ENCODE data around the gene TACR1. TPM values are rescaled to one million over a fixed set of nuclear protein-coding genes. Genes with fewer than 3 reads are reported as not detected.

TACR1 gene
- total RNA-seq, 1 experiment from 2014 or later = not detected

DNA sequence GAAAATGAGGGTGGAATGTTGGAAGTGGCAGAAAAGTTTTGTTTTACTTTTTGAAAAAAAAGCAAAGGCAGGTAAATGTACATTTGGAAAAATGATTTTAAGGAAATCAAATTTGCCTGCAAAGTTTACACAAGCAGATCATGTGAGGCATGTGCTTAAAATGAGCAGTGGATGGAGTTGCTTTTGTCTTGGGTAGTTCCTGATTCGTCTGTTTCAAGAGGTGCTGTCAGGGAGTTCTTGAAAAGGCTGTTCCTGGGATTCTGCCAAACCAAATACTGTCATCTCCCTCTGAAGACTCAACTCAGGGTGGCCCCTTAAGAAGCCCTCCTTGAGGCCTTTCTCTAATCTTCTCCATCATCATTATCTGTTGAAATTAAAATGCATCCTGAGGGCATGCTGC lies 59.0 kb downstream of the TACR1 start:
- Histone ChIP-seq H3K4me1 (ENCODE audit: control insufficient read depth in 1 of 2, insufficient read depth in 2 of 2, low read length in 2 of 2) (no peaks in the 10 kb centered on the region), H3K27ac (ENCODE audit: low read depth, low read length) (no peak overlapping the region), H2AFZ (ENCODE audit: low read depth, low read length, poor library complexity, severe bottlenecking) (no peak overlapping the region), H3K9me2 (ENCODE audit: insufficient read depth) (0 out of 2 replicates have a peak, but pooled peaks cover 3% of the 10 kb centered on the region), H4K20me1 (ENCODE audit: insufficient read depth) (no peaks in the 10 kb centered on the region), H3K4me3 (replicated peaks in 1 of 2; ENCODE audit: low read depth in 1 of 2, low read length in 2 of 2) (no peak overlapping the region), H3K9ac (ENCODE audit: low read length) (no peak overlapping the region), H3K36me3 (ENCODE audit: control insufficient read depth in 1 of 2, insufficient read depth in 2 of 2, low read length in 2 of 2) (no peaks in the 10 kb centered on the region), H3K9me3 (ENCODE audit: control insufficient read depth in 1 of 2, insufficient read depth in 1 of 2, low read depth in 1 of 2, low read length in 2 of 2) (no peaks in the 10 kb centered on the region), H3K4me2 (ENCODE audit: low read length) (no peak overlapping the region), H3K27me3 (ENCODE audit: insufficient read depth, low read length) (peaks cover 60% of the 10 kb centered on the region), H3K79me2 (ENCODE audit: insufficient read depth, low read length) (no peaks in the 10 kb centered on the region)
- ChIA-PET RAD21 (ENCODE audit: low non-redundant PET in 1 of 2, low total read pairs in 2 of 2, uncharacterized antibody in 2 of 2, unreplicated experiment in 2 of 2) (no interaction called here), POLR2A (no interaction called here), CTCF (no interaction called here)
- intact Hi-C loops (cut with micrococcal nuclease) = no loop called here
- BruUV-seq (replicated peaks) = no TSS peak
- DNase-seq (ENCODE audit: low read depth, low spot score) (no peak), ATAC-seq (no peak)
- TF ChIP-seq EZH2 (IDR thresholded peaks at IDR 0.05) (no peak), CEBPB (IDR thresholded peaks at IDR 0.05; ENCODE audit: low read depth) (no peak), JUND (IDR thresholded peaks at IDR 0.05) (no peak), CBX3 (IDR thresholded peaks at IDR 0.05; ENCODE audit: low read depth) (no peak), EZH2phosphoT487 (IDR thresholded peaks at IDR 0.05; ENCODE audit: borderline replicate concordance) (no peak), SIN3A (IDR thresholded peaks at IDR 0.05; ENCODE audit: low read depth) (no peak), YY1 (IDR thresholded peaks at IDR 0.05; ENCODE audit: extremely low read depth, insufficient replicate concordance, low read depth, low read length) (no peak), SRF (IDR thresholded peaks at IDR 0.05; ENCODE audit: low read depth) (no peak), SP1 (IDR thresholded peaks at IDR 0.05; ENCODE audit: low read depth) (no peak), RAD21 (IDR thresholded peaks at IDR 0.05; ENCODE audit: low read depth) (no peak), ELF1 (IDR thresholded peaks at IDR 0.05; ENCODE audit: borderline replicate concordance, low read depth) (no peak), TCF7L2 (IDR thresholded peaks at IDR 0.05; ENCODE audit: borderline replicate concordance, extremely low read depth, insufficient read depth, insufficient read length) (no peak), FOSL1 (IDR thresholded peaks at IDR 0.05; ENCODE audit: low read depth) (no peak), ZFX (IDR thresholded peaks at IDR 0.05) (no peak), EGR1 (IDR thresholded peaks at IDR 0.05; ENCODE audit: low read depth) (no peak)
- TF ChIP-seq, protein P1, sequence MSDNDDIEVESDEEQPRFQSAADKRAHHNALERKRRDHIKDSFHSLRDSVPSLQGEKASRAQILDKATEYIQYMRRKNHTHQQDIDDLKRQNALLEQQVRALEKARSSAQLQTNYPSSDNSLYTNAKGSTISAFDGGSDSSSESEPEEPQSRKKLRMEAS (IDR thresholded peaks at IDR 0.05) = no peak
- TF ChIP-seq, protein P2, sequence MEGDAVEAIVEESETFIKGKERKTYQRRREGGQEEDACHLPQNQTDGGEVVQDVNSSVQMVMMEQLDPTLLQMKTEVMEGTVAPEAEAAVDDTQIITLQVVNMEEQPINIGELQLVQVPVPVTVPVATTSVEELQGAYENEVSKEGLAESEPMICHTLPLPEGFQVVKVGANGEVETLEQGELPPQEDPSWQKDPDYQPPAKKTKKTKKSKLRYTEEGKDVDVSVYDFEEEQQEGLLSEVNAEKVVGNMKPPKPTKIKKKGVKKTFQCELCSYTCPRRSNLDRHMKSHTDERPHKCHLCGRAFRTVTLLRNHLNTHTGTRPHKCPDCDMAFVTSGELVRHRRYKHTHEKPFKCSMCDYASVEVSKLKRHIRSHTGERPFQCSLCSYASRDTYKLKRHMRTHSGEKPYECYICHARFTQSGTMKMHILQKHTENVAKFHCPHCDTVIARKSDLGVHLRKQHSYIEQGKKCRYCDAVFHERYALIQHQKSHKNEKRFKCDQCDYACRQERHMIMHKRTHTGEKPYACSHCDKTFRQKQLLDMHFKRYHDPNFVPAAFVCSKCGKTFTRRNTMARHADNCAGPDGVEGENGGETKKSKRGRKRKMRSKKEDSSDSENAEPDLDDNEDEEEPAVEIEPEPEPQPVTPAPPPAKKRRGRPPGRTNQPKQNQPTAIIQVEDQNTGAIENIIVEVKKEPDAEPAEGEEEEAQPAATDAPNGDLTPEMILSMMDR (IDR thresholded peaks at IDR 0.05 in 2 of 3, conservative IDR thresholded peaks at IDR 0.05 in 1 of 3; ENCODE audit: borderline replicate concordance in 1 of 3, insufficient read depth in 1 of 3, low read depth in 2 of 3, low read length in 2 of 3) = no peak
- TF ChIP-seq, protein P3, sequence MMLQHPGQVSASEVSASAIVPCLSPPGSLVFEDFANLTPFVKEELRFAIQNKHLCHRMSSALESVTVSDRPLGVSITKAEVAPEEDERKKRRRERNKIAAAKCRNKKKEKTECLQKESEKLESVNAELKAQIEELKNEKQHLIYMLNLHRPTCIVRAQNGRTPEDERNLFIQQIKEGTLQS (IDR thresholded peaks at IDR 0.05) = no peak
- TF ChIP-seq, protein P4, sequence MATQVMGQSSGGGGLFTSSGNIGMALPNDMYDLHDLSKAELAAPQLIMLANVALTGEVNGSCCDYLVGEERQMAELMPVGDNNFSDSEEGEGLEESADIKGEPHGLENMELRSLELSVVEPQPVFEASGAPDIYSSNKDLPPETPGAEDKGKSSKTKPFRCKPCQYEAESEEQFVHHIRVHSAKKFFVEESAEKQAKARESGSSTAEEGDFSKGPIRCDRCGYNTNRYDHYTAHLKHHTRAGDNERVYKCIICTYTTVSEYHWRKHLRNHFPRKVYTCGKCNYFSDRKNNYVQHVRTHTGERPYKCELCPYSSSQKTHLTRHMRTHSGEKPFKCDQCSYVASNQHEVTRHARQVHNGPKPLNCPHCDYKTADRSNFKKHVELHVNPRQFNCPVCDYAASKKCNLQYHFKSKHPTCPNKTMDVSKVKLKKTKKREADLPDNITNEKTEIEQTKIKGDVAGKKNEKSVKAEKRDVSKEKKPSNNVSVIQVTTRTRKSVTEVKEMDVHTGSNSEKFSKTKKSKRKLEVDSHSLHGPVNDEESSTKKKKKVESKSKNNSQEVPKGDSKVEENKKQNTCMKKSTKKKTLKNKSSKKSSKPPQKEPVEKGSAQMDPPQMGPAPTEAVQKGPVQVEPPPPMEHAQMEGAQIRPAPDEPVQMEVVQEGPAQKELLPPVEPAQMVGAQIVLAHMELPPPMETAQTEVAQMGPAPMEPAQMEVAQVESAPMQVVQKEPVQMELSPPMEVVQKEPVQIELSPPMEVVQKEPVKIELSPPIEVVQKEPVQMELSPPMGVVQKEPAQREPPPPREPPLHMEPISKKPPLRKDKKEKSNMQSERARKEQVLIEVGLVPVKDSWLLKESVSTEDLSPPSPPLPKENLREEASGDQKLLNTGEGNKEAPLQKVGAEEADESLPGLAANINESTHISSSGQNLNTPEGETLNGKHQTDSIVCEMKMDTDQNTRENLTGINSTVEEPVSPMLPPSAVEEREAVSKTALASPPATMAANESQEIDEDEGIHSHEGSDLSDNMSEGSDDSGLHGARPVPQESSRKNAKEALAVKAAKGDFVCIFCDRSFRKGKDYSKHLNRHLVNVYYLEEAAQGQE (IDR thresholded peaks at IDR 0.05; ENCODE audit: low read depth) = no peak

Measured in HCT116 (cell line).